CD4-positive, alpha-beta T cell treated with Interleukin-17A for 1 hour (primary cell): Measurements from ENCODE around the gene ROPN1L.

Experiments used
- DNase-seq: peaks from one replicate; pipeline ENCODE4 v3.0.0-alpha.2; 2020

ROPN1L gene

GRCh38 chr5:10459080-10460055, 17.7 kb downstream of the ROPN1L start:
- DNase-seq = no peak

DNA sequence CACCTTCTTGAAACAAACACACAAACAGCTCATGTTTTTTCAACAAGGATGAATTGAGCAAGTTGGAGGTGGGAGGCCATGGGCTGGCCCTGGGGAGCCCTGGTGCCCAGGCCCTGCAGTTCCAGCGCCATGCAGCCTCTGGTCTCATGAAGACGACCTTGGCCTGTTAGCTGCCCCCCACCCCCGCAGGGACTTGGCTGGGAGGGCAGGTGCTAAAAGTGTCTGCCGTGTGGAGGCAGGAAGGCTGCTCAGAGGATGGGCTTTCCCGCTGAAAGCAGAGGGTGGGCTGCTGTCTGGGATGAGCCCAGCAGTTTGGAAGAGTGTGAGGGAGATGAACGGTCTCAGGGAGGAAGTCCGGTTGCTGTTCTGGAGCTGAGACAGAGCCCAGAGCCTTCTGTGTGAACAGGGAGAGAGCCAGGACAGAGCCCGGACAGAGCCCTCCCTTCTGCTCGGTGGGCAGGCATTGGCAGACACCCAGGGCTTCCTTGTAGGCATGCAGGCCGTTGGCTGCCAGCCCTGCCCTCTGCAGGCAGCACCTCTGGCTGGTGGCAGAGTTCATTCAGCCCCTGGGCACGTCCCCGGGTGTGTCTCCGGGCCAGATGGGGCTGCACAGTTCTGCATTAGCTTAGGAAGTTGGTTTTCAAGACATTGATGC, 18.7 kb downstream of the ROPN1L start:
- DNase-seq = no peak

- DNase-seq = no peak
Observed at GRCh38 chr5:10461041-10461440, 19.4 kb downstream of the ROPN1L start.

DNA sequence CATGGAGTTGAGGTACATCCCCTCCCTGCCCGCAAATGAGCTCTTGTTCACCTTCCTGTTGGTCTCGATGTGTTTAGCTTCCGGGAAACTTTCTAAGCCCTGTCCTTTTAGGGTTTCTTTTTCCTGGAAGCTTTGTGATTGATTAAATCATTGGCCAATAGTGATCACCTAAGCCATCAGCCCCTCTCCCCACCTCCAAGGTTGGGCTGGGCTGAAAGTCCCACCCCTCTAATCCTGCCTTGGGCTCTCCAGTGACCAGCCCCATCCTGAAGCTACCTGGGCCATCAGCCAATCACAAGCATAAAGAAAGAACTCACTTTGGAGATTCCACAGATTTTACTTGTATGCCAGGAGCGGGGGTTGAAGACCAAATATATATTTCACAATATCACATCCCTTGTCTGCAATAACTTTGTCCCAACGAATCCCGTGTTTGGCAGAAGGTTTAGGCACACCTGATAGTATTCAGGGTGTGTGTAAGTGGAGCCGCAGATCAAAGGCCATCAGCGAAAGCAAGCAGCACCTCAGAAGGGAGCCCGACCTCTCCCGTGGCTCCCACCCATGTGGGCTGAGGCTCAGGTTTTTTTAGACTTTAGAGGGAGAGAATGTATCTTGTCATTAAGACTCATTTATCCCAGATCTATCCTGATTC, 20.4 kb downstream of the ROPN1L start:
- no peak for DNase-seq

- DNase-seq = no peak
Observed at GRCh38 chr5:10463566-10463965, 21.9 kb downstream of the ROPN1L start.

DNA sequence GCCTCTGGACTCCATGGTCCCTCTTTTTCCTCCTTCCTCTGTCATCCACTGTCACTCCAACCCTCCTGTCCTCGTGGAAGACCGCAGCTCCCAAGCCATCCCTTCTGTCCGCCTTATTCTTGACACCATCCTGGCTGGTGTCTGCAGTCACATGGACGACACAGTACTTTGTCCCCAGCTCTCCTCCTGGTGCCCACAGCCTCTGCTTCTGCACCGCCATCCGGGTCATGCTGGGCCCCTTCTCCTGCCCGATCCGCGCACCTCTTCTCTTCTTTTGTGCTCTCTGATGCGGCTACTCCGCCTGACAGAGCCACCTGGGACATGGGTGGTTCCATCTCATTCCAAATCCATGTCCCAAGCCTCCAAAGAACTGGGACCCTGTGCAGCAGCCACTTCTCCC, 22.5 kb downstream of the ROPN1L start:
- no peak for DNase-seq

- no peak for DNase-seq
Observed at GRCh38 chr5:10465726-10466125, 24.0 kb downstream of the ROPN1L start.

- DNase-seq = no peak
Observed at GRCh38 chr5:10466446-10467073, 24.9 kb downstream of the ROPN1L start.

DNA sequence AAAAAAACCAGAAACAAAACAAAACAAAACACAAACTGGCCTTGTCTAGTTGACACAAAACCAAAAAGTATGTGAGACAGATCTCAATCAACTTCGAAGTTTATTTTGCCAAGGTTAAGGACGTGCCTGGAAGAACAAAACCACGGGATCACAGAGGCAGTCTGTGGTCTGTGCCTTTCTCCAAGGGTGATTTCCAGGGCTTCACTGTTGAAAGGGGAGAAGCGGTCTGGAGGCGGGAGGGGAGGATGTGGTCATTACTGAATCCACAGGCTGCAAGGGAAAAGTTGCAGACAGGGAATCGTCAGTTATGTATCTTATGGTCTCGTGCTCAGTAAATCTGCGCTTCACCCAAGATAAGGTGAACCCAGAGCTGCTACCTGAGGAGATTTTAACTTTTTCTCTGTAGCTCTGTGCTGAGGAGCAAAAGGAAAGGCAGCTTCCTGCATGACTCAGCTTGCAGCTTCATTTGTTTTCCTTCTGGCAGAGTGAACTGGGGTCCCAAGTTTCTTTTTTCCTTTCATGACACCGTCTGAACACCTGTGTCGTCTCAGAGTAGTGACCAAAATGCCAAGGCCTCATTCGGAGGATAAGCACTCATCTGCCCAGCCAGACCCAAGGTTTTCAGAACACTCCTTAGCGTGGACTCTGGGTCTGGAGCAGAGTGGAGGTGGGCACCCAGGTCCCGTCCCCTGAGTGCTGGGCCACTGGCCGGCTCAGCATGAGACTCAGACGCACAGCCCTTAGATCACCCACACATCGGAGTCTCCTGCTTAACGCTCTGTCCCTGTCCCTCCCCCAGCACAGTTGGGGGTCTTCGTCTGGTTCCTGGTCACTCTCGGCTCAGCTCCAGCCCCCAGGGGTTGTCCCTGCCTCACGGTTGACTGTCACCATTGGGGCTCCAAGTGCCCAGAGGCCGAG, 25.9 kb downstream of the ROPN1L start:
- DNase-seq = no peak

- no peak for DNase-seq
Observed at GRCh38 chr5:10468256-10468655, 26.6 kb downstream of the ROPN1L start.

- DNase-seq = no peak
Observed at GRCh38 chr5:10469253-10470050, 27.8 kb downstream of the ROPN1L start.

DNA sequence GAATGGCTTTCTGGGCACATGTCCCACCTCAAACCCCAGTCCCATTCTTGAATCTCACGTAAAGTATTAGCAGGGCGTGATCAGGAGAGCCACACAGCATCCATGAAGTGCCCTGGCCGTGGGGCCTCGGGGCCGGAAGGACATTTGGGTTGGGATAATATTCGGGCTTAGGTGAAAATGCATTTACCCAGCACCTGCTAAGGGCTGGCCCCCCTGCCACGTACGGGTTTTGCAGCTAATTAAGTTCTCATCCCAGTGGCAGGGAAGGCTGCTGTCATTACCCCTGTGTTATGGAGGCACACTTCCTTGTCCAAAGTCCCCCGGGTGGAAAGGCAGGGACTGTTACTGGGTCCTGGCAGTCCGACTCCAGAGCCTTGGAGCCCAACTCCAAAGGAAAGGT, 29.0 kb downstream of the ROPN1L start:
- DNase-seq = no peak

- no peak for DNase-seq
Observed at GRCh38 chr5:10471677-10472076, 30.0 kb downstream of the ROPN1L start.

DNA sequence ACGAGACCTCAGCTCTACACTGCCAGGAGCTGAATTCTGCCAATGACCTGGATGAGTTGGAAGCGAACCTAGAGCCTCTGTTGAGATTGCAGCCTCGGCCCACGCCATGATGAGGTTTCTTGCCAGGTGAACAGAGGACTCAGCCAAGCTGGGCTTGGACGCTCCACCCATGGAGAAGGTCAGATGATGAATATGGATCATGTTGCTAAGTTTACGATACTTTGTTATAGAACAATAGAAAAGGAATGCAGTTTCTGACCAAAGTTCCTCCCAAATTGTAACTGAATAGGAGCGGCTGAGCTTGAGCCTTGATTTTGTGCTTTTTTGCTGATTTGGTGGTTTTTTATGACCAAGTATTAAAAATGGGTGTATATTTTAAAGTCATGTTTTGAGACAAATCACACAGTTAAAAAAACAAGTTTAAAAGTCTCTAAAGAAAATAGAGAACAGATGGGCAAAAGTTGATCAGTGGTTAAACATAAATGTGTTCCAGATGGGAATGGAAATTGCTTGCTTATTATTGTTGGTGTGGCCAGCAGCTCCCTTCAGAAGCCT, 32.9 kb downstream of the ROPN1L start:
- DNase-seq = no peak

DNA sequence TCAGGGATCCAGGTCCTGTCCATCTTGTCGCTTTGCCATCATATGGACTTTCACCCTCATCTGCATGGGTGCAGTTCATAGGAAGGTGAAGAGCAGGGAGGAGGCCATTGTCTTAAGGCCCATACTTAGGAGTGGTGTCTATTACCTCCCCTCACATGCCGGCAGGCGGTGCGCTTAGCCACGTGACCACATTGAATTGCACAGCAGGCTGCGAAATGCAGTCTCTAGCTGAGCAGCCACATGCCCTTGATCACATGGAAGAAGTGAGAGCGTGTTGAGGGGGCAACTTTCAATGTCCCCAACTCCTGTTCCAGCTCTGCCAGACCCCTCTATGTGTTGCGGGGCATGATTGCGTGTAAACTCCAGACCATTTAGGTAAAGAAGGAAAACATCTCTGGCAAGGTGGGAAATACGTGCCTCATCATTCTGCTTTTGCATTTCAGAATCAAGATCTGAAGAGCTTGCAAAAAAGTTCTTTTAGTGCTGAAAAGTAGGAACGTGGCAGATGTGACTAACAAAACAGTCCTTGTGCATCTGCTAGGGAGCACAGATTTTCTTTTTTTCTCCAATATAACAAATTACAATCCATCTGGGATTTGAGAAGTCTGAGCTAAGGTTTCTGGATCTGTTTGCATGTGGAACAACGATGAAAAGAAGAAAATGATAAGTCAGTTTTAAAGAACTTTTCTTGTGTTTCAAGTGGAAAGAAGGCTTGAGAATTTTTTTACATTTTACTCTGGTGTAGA, 34.4 kb downstream of the ROPN1L start:
- DNase-seq = no peak

- no peak for DNase-seq
Observed at GRCh38 chr5:10476878-10477277, 35.2 kb downstream of the ROPN1L start.

DNA sequence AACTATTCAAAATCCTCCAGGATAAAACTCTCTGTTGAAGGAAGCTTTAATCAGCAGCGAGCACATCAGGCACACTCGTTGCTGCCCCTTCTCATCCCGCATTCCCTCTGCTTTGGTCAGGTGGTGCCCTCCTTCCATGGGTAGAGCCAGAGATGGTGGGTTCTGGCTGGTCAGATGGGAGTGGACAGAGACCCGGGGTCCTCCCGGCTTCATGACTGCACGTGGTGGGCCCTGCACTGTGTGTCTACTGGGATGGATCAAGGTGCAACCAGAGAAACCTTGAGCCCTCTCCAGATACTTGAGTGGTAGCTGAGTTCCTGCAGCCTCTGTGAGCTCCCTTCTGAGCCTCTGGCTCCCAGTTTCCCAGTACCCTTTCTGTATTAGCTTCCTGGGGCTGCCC, 36.3 kb downstream of the ROPN1L start:
- DNase-seq = no peak

DNA sequence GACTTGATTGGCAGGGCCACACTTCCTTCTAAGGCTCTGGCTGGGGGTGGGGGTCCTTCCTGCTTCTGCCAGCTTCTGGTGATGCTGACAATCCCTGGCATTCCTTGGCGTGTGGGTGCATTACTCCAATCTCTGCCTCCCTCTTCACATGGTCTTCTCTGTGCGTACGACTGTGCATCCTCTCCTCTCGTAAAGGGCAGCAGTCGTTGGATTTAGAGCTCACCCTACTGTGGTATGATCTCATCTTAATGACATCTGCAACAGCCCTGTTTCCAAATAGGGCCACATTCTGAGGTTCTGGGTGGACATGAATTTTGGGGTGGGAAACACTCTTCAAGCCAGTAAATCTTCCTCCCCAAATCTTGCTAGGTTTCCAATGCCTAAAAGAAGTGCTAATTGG, 36.8 kb downstream of the ROPN1L start:
- DNase-seq = no peak

DNA sequence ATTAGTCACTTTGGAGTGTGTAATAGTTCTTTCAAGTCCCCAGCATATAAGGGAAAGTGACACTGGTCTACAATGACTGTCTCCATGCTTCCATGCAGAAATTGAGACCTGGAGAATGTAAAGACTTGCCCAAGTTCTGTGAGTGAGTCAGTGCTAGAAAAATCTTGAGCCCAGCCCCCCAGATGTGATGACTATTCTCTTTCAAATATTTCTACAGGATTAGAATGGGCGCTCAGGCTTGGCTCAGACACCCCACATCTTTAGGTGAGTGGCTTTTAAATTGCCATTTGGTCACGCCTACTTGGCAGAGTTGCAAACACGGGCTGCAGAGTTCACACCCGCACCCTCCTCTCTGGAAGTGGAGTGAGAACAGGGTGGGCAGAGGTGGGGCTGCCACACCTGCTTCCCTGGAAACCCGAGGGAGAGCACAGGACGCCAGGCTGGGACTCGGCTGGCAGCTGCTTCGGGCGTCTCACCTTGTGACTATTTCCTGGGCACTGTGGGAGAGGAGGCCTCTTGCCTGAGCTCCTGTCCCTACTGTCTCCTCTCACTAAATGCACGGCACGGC, 37.6 kb downstream of the ROPN1L start:
- DNase-seq = no peak
